Measurements from ENCODE around the gene MAPK7.

Gene MAPK7

DNA sequence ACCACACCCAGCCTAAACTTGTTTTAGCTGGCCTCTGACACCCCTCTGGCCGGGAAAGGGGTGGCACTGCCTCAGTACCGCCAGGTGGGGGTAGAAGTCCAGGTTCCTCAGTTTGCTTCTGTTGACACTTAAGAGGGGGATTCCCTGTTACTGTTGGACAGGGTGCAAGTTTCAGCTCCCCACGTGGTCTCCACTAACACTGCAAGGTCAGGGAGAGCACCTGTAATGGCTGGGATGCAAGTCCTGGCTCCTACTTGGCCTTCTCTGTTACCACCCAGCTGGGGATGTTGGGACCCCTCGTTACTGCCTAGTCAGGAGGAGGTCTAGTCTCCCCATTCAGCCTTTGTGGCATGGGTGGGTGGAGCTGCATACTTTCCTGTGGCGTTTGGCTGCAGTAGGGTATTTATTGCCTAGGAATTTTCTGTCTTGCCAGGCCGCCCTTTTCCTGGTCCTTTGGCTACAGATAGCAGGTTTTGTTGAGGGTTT is 19.3 kb downstream of the MAPK7 start:
- in situ Hi-C loops (cut with HindIII; ENCODE audit: low sequenced_read_pairs), result no loop called here
- no peak overlapping the region for H3K4me3 ChIP-seq (ENCODE audit: low read depth, low read length)
- DNase-seq (ENCODE audit: low read depth, low spot score), result no peak
- TF ChIP-seq, protein P1, sequence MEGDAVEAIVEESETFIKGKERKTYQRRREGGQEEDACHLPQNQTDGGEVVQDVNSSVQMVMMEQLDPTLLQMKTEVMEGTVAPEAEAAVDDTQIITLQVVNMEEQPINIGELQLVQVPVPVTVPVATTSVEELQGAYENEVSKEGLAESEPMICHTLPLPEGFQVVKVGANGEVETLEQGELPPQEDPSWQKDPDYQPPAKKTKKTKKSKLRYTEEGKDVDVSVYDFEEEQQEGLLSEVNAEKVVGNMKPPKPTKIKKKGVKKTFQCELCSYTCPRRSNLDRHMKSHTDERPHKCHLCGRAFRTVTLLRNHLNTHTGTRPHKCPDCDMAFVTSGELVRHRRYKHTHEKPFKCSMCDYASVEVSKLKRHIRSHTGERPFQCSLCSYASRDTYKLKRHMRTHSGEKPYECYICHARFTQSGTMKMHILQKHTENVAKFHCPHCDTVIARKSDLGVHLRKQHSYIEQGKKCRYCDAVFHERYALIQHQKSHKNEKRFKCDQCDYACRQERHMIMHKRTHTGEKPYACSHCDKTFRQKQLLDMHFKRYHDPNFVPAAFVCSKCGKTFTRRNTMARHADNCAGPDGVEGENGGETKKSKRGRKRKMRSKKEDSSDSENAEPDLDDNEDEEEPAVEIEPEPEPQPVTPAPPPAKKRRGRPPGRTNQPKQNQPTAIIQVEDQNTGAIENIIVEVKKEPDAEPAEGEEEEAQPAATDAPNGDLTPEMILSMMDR (IDR thresholded peaks at IDR 0.05; ENCODE audit: low read depth, low read length), result no peak

DNA sequence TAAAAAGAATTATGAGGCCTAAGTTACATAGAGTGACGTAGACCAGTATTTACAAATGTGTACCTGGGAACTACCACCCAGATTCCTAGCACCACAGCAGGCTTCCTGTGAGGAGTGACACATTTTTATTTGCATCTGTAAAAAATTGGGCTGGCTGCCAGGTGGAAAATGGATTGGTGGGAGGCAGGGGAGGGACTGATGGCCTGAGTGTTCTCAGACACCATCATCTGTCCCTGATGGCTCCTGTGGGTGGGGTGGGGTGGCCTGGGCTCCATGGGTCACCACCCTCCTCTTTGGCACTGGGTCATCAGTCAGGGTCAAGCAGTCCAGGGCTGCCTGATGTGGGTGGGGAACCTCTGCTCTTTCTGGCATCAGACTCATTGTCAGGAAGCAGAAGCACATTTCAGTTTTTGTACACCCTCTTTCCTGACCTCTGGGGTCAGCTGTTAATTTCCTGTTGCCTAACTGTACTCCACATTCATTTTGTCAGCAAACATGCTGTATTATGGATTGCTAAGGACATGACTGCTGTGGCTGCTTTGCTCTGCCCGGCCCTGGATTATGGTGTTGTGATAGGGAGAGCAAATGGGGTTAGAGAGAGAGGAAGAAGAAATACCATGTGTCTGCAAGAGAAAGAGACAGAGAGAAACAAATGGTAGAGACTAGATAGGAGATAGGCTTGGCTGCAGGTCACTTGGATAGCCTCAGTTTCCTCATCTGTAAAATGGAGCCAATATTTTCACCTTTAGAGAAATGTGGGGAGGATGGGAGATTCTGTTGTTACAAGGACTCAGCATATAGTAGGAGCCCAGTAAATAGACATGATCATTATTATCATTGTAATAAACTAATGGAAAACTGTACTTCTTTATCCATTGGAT is 20.2 kb downstream of the MAPK7 start:
- TF ChIP-seq, protein P1 (IDR thresholded peaks at IDR 0.05; ENCODE audit: low read depth, low read length), result no peak
- no peak overlapping the region for H3K4me3 ChIP-seq (ENCODE audit: low read depth, low read length)
- in situ Hi-C loops (cut with HindIII; ENCODE audit: low sequenced_read_pairs), result no loop called here
- peak; percentile 30 for DNase-seq (ENCODE audit: low read depth, low spot score)

DNA sequence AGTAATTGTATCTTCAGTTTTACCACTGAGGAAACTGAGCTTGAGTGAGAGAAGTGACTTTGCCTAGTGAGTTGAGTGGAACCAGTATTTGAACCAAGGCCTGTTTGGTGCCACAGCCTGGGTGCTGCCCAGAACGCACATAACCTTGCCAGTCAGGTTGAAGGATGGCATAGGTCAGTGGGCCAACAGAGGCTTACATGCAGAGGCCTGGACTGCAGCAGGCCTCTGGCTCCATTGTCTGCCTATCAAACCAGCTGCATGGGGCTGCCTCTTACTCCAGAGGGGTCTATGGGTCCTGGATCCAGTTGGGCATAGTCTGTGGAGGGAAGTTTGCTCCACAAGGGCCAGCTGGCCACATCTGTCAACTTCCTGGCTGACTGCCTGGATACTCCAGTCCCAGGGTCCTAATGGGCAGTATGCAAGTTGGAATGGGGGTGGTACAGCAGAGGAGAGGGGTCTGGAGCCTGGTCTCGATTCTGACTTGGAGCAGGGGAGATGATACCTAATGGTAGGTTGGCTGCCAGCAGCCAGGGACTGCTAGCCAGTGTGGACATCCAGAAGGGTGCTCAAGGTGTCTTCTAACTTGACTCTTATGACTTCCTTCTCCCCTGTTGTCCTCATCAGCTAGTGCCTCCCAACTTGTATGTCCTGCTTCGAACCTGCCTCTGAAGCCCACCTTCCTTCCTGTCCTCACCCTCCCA is 21.6 kb downstream of the MAPK7 start:
- DNase-seq (ENCODE audit: low read depth, low spot score), result no peak
- in situ Hi-C loops (cut with HindIII; ENCODE audit: low sequenced_read_pairs), result no loop called here
- no peak overlapping the region for H3K4me3 ChIP-seq (ENCODE audit: low read depth, low read length)
- TF ChIP-seq, protein P1 (IDR thresholded peaks at IDR 0.05; ENCODE audit: low read depth, low read length), result no peak

DNA sequence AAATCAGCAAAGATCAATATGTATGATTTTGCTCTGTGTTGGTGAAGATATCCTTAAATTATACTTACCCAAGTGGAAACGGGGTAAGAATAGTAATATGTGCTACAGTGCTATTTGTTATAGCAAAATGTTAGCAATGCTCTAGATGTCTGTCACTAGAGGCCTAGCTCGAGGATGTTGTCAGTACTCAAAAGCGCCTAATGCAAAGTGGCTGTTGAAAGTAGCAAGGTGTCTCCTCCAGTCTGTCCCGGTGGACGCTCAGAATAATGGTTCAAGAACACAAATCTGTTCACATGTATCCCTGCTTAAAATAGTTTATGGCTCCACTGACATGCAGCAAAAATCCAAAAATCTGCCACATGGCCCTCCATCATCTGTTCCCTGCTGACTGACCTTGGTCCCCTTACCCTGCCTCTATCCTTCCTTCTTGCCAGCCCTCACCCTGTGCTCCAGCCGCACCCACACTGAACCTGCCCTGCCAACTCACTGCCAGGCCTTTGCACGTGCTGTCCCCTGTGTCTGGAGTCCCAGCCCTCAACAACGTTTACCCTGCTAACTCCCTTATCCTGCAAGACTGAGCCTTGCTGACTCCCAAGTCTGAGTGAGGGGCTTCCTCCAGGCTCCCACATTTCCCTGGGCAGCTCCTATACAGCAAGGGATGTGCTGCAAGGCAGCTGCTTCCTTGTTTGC is 23.2 kb downstream of the MAPK7 start:
- in situ Hi-C loops (cut with HindIII; ENCODE audit: low sequenced_read_pairs), result no loop called here
- TF ChIP-seq, protein P1 (IDR thresholded peaks at IDR 0.05; ENCODE audit: low read depth, low read length), result no peak
- DNase-seq (ENCODE audit: low read depth, low spot score), result no peak
- no peak overlapping the region for H3K4me3 ChIP-seq (ENCODE audit: low read depth, low read length)

DNA sequence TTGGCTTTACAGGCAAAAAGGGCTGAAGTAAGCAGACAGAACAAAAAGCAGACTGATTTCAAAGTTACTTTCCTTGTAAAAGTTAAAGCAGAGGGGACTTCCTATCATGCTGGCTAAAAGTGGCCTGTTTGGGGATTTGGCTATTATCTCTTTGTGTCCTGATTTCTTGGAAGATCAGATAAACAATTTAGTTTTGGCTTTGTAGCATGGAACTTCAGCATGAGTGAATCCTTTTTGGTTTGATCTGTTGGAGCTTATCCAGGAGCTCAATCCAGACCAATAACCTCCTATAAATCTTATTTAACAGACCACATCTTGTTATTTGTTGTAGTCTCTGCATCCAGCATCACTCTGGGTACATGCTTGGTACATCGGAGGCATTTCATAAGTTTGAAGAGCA is 23.9 kb downstream of the MAPK7 start:
- TF ChIP-seq, protein P1 (IDR thresholded peaks at IDR 0.05; ENCODE audit: low read depth, low read length), result no peak
- DNase-seq (ENCODE audit: low read depth, low spot score), result no peak
- H3K4me3 ChIP-seq (ENCODE audit: low read depth, low read length), result no peak overlapping the region
- in situ Hi-C loops (cut with HindIII; ENCODE audit: low sequenced_read_pairs), result no loop called here

DNA sequence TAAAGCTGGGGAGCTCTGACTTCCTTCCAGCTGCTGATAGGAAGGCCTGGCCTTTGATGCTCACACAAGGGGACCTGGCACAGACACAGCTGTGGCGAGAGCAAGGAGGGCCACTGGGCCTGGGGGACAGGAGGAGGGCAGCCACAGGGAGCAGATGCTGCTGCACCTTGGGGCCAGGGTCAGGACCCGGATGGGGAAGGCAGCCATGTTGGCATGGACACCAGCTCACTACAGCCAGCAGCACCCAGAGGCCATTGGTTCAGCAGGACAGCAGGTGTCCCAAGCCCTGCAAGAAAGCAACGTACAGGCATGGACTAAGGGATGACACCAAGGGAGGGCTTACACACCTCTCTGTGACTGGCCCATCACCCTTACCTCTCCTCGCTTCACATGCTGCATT is 24.7 kb downstream of the MAPK7 start:
- H3K4me3 ChIP-seq (ENCODE audit: low read depth, low read length), result no peak overlapping the region
- in situ Hi-C loops (cut with HindIII; ENCODE audit: low sequenced_read_pairs), result no loop called here
- DNase-seq (ENCODE audit: low read depth, low spot score), result no peak
- TF ChIP-seq, protein P1 (IDR thresholded peaks at IDR 0.05; ENCODE audit: low read depth, low read length), result no peak
